Endometrium (tissue), 2 donors: ENCODE results near the gene ACTR1B.
"Not testable (repeated sequence)": the region's sequence is repeated elsewhere in the genome, so short reads cannot be mapped to it uniquely, and the experiment has no call there.

Experiments
- FAIRE-seq: peaks from 2 replicates; lab custom pipeline; 2012; peaks lifted over from hg19 to GRCh38; lab: Jason Lieb, UNC
- donor health status: control.
- donor health status: control.

Gene ACTR1B

GRCh38 chr2:97658691-97659157, 5.1 kb downstream of the ACTR1B start:
- FAIRE-seq = no peak

- FAIRE-seq = no peak
Observed at GRCh38 chr2:97657986-97658690, 5.7 kb downstream of the ACTR1B start.

- FAIRE-seq = no peak
Observed at GRCh38 chr2:97656905-97657587, 6.8 kb downstream of the ACTR1B start.

GRCh38 chr2:97656129-97656755, 7.6 kb downstream of the ACTR1B start:
- no peak for FAIRE-seq

- FAIRE-seq = no peak
Observed at GRCh38 chr2:97654791-97655190, 9.1 kb downstream of the ACTR1B start.

- FAIRE-seq = no peak
Observed at GRCh38 chr2:97654309-97654708, 9.5 kb downstream of the ACTR1B start.

GRCh38 chr2:97653874-97654273, 10.0 kb downstream of the ACTR1B start:
- FAIRE-seq = no peak

GRCh38 chr2:97653473-97653872, 10.4 kb downstream of the ACTR1B start:
- no peak for FAIRE-seq

GRCh38 chr2:97651114-97651513, 12.7 kb downstream of the ACTR1B start:
- no peak for FAIRE-seq

GRCh38 chr2:97646977-97647376, 16.9 kb downstream of the ACTR1B start:
- FAIRE-seq = no peak

GRCh38 chr2:97645695-97646629, 17.9 kb downstream of the ACTR1B start, which contains the start of gene COX5B:
COX5B (plus strand) TSS chr2:97646062; CDS start chr2:97646087, 25 bp downstream.
- FAIRE-seq = peak; percentile 81

GRCh38 chr2:97645112-97645694, 18.6 kb downstream of the ACTR1B start:
- FAIRE-seq = no peak

- FAIRE-seq = no peak
Observed at GRCh38 chr2:97644023-97644717, 19.7 kb downstream of the ACTR1B start.

GRCh38 chr2:97626049-97626430, 37.8 kb downstream of the ACTR1B start:
- FAIRE-seq = not testable (repeated sequence)

- FAIRE-seq = peak; percentile 74
Observed at GRCh38 chr2:97625354-97626048, 38.3 kb downstream of the ACTR1B start.

- FAIRE-seq = not testable (repeated sequence)
Observed at GRCh38 chr2:97622976-97623375, 40.9 kb downstream of the ACTR1B start.

- FAIRE-seq = not testable (repeated sequence)
Observed at GRCh38 chr2:97620492-97620891, 43.4 kb downstream of the ACTR1B start.

- FAIRE-seq = not testable (repeated sequence)
Observed at GRCh38 chr2:97618939-97619827, 44.7 kb downstream of the ACTR1B start.

- no peak for FAIRE-seq
Observed at GRCh38 chr2:97617911-97618310, 45.9 kb downstream of the ACTR1B start.
